ENCODE data around the gene MAFG. TPM values are rescaled to one million over a fixed set of nuclear protein-coding genes. Genes with fewer than 3 reads are reported as not detected.

MAFG gene
- total RNA-seq, 1 experiment from 2014 or later = 37.6 TPM

DNA sequence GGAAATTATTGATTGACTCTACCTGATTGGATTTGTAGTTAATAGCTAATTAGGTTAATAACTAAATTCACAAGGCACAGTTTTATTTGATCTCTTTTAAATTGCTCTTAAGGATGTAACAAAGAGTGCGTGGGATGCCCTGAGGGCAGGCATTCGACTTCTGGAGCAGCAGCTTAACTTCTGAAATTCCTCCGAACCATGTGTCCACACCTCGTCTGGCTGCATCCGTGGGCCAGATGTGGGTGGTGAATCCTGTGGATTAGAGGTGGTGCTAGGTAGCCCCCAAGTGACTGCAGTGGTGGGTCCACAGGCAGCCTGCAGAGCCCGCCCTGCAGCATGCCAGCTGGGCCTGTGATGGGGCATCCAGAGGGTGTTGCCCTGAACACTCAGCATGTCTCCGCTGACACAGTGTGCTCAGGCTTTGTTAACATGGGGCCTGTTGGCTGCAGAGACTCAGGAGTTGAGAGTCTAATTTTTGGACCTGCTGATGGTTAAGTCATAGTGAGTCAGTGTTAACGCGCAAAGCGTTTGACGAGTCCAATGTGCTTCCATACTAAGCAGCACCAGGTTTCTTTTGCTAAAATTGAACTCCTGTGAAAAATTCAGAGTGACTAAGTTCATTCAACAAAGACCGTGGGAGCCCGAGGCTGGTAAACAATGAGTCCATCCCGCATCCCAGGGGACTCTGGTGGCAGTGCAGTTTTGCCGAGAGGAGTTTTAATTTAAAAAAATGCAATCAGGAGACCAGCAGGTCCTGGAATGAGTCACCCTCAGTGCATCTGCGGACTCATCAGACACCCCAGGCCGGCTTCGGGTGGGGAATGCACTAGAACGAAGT lies 29.3 kb downstream of the MAFG start:
- DNase-seq (ENCODE audit: low spot score) = peak; percentile 97

- DNase-seq (ENCODE audit: low spot score) = no peak
These were observed 32.1 kb downstream of the MAFG start for GRCh38 chr17:81895400-81895799.

- DNase-seq (ENCODE audit: low spot score) = no peak
These were observed 36.3 kb downstream of the MAFG start for GRCh38 chr17:81891303-81891552.

GRCh38 chr17:81890447-81891302 lies 36.9 kb downstream of the MAFG start:
- DNase-seq (ENCODE audit: low spot score) = no peak

- no peak for DNase-seq (ENCODE audit: low spot score)
These were observed 37.9 kb downstream of the MAFG start for GRCh38 chr17:81889602-81890001.

DNA sequence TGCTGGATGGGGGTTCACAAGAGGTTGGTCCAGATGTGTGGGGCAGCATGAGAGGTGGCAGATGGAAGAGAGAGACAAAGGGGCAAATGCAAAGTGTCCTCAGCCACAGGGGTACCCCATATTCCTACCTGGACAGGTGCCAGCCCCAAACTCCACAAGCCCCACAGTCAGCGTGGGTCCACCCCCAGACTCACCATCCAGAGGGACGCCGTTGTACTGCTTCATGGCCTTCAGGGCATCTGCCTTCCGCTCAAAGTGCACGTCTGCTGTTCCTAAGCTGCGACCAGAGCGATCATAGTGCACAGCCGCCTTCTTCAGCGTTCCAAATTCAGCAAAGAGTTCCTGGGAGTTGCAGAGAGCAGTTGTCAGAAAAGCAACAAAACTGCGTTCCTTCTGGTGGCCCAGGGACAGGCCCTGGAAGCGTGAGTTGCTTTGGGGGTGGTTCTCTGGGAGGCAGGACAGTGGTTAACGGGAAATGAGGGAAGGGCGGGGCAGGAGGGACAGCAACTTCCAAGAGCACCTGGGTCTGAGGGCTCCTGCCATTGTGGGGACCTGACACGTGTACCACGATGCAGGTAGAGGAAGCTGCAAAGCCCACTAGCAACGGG lies 38.4 kb downstream of the MAFG start:
- no peak for DNase-seq (ENCODE audit: low spot score)

GRCh38 chr17:81888105-81888987 lies 39.2 kb downstream of the MAFG start:
- DNase-seq (ENCODE audit: low spot score) = no peak

GRCh38 chr17:81885869-81886548 lies 41.5 kb downstream of the MAFG start:
- peak; percentile 94 for DNase-seq (ENCODE audit: low spot score)

- DNase-seq (ENCODE audit: low spot score) = no peak
These were observed 42.1 kb downstream of the MAFG start for GRCh38 chr17:81885454-81885853.

DNA sequence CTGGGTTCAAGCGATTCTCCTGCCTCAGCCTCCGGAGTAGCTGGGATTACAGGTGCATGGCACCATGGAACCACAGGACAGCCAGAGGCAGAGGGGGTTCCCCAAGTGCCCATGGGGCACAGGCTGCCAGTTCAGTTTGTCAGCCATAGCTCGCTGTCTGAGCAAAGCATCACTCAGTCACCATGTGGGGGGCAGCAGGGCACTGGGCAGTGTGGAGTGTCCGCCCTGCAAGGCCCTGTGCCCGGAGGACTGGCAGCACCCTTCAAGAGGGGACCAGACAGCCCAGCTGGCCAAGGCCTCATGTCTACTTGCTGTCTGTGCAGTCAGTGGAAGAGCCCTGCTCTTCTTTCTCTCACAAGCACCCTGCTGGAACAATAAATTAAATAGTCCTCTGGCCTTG lies 42.6 kb downstream of the MAFG start:
- no peak for DNase-seq (ENCODE audit: low spot score)

GRCh38 chr17:81884520-81884919 lies 43.0 kb downstream of the MAFG start:
- DNase-seq (ENCODE audit: low spot score) = no peak

- DNase-seq (ENCODE audit: low spot score) = no peak
These were observed 48.4 kb downstream of the MAFG start for GRCh38 chr17:81879121-81879520.

DNA sequence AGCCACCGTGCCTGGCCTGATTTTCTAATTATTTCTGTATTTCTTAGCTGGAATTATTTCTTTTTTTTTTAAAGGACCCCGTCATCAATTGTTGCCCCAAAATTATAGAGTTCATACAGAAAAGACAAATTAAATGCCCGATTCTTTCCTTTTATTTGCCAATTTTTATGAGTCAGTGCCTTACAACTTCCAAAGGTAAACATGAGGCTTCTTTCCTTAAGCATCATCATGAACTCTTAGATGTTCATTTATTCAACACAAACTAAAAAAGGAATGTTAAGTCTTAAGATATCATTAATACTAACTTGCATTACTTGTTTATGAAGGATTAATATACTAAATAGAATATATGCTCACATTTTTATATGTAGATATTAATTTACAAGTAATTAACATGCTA lies 49.2 kb downstream of the MAFG start:
- DNase-seq (ENCODE audit: low spot score) = no peak

GRCh38 chr17:81877569-81877968 lies 50.0 kb downstream of the MAFG start:
- no peak for DNase-seq (ENCODE audit: low spot score)

DNA sequence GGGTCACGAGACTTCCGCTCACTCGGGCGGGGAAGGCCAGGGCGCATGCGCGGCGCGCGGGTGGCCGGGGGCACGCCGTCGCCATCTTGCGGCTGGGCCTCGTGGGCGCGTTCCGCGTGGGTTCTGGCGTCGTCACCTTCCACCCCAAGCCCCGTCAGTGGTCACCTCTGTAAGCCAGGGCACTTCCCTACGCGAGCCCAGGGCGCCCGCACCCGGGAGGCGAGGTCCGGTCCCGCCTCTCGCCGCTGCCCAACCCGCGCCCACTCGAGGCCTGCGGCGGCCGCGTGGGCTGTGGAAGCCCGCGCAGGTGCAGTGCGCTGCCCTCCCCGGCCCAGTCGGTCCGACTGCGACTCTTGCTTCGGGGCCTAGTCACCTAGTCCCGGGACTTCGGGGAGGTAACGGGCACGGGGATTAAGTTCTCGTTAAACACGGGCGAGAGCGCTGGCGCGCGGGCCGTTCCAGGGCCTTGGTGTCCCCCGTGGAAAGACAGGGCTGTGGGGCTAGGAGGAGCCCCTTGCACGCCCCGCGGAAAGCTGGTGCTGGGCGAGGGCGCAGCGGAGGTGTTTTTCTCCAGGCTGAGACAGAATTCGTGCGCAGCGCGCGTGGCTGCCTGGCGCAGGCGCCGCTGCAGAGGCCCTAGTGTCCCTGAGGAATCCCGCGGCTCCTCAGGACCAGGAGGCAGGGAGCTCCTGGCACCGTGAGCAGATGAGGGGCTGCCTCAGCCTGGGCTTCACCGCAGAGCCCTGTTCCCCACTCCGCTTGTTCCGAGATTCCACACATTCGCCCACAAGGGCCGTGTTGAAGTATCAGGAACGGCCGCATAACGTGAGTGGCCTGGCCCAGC lies 55.9 kb downstream of the MAFG start:
- peak; percentile 80 for DNase-seq (ENCODE audit: low spot score)

- no peak for DNase-seq (ENCODE audit: low spot score)
These were observed 56.6 kb downstream of the MAFG start, which contains the start of gene ARHGDIA for GRCh38 chr17:81870981-81871386. ARHGDIA (minus strand) TSS chr17:81871337; CDS start chr17:81869930, 1,407 bp downstream.

DNA sequence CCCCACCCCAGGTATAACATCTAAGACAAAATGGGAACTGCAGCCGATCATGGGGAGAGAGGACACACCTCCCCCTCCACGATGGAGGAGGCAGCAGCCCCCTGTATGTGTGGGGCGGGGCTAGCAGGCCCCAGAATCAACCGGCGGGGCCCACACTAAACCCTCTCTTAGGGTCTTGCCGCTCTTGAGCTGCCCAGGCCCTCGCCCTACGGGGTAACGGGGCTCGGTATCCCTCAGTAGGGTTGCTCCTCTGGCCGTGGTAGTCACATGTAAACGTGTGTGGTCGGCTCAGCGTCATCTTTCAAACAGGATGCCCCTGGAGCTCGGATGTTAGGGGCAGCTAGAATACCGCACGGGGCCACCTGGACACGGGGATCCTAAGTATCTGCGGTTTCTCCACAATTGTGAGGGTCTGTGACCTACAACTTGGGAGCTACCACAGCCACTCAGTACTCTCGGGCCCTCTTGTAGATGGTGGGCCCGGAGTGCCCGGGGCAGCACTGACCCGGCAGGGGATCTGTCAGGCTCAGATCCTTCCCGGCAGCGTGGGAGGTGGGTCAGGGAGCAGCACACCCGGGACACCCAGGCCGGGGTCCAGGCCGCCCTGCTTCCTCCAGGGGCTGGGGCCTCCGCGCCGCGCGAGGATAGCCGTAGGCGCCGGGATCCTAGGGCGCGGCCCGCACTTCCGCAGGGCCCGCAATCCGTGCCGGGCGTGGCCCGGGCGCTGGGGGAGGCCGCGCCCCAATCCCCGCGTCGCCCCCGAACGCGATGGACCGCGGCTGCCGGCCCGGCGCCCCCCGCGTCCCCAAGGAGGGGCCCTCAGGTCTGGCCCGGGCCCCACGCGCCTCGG lies 57.2 kb downstream of the MAFG start:
- peak; percentile 55 for DNase-seq (ENCODE audit: low spot score)

DNA sequence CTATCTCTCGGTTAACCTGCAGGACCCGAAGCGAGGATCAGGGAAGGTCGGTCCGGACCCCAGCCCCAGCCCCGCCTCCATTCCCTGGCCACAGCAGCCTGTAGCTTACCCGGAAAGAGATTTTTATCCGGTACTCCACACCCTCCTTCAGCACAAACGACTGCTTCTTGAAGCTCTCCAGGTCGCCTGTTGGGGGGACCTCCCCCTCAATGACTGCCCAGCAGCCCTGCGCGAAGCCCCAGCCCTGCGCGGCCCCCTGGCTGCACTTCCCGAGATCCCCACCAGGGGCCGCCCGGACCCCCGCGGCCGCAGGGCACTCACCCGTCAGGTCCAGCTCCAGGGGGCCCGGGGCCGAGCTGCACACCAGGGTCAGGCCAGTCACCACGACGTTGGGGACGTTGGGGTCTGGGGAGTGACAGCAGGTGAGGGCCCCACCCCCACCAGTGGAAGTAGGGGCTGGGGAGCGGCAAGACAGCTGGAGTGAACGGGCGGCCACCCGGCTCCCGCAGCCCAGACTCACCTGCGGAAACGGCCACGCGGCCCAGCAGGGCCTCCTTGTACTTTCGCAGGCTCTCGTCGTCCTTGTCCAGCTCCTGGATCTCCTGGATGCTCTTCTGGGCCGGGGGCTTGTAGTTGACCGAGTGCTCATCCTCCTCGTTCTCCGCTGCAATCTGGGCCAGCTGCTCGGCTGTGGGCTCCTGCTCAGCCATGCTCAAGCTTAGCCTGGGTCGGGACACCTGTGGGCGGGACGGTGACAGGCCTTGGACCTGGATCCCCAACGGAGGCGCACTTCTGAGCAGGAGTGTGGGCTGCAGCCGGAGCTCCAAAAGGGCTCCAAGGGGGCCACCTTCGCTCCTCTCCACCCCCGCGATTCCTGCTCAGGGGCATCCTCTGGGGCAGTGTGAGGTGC lies 58.1 kb downstream of the MAFG start:
- DNase-seq (ENCODE audit: low spot score) = no peak

Data from A172 (cell line).